Subcutaneous adipose tissue (tissue), 4 donors: ENCODE measurements around the gene ABCA10. TPM values are rescaled to one million over a fixed set of nuclear protein-coding genes. Genes with fewer than 3 reads are reported as not detected.

Experiments
- total RNA-seq, 4 donors: library from RNA; depleted of rRNA; stranded (reverse); fragments of >200 nt; gene quantifications; one replicate each; pipeline ENCODE4 v1.1.0, GENCODE V29; 2016
- TF ChIP-seq, protein P1 (sequence below): fragments of 450-650 bp; IDR thresholded peaks from one replicate; pipeline ENCODE4 v1.5.1; 2016; ENCODE audit warnings: low read depth, mild to moderate bottlenecking, control low read depth, antibody characterized with exemption, moderate library complexity

Gene ABCA10, protein sequence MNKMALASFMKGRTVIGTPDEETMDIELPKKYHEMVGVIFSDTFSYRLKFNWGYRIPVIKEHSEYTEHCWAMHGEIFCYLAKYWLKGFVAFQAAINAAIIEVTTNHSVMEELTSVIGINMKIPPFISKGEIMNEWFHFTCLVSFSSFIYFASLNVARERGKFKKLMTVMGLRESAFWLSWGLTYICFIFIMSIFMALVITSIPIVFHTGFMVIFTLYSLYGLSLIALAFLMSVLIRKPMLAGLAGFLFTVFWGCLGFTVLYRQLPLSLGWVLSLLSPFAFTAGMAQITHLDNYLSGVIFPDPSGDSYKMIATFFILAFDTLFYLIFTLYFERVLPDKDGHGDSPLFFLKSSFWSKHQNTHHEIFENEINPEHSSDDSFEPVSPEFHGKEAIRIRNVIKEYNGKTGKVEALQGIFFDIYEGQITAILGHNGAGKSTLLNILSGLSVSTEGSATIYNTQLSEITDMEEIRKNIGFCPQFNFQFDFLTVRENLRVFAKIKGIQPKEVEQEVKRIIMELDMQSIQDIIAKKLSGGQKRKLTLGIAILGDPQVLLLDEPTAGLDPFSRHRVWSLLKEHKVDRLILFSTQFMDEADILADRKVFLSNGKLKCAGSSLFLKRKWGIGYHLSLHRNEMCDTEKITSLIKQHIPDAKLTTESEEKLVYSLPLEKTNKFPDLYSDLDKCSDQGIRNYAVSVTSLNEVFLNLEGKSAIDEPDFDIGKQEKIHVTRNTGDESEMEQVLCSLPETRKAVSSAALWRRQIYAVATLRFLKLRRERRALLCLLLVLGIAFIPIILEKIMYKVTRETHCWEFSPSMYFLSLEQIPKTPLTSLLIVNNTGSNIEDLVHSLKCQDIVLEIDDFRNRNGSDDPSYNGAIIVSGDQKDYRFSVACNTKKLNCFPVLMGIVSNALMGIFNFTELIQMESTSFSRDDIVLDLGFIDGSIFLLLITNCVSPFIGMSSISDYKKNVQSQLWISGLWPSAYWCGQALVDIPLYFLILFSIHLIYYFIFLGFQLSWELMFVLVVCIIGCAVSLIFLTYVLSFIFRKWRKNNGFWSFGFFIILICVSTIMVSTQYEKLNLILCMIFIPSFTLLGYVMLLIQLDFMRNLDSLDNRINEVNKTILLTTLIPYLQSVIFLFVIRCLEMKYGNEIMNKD (N-terminal part only)
- 10 to 100 TPM; 12.7 to 32.8 (median 24.5) TPM for total RNA-seq

DNA sequence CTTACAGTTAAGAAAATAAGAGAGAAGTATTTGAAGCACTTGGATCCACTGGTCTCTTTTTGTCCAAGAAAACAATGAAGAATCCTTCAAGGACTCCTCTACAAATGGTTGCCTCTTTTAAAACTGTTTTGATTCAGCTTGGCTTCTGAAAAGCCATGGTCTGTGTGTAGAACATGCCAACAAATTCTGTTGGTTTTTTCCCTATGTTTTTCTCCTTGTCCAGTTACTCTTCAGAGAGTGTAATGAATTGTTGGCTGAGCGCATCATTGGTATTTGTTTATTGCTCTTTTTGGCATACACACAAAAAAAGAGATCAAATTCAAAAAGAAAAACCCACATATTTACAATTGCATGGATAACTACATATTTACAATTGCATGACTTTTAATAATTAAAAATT, at the start of gene ABCA10:
TSS of gene ABCA10 (minus strand) at position 249 of the 400 bp plus-strand sequence. CDS start 3,466 bp downstream, outside the sequence.
- TF ChIP-seq, protein P1, sequence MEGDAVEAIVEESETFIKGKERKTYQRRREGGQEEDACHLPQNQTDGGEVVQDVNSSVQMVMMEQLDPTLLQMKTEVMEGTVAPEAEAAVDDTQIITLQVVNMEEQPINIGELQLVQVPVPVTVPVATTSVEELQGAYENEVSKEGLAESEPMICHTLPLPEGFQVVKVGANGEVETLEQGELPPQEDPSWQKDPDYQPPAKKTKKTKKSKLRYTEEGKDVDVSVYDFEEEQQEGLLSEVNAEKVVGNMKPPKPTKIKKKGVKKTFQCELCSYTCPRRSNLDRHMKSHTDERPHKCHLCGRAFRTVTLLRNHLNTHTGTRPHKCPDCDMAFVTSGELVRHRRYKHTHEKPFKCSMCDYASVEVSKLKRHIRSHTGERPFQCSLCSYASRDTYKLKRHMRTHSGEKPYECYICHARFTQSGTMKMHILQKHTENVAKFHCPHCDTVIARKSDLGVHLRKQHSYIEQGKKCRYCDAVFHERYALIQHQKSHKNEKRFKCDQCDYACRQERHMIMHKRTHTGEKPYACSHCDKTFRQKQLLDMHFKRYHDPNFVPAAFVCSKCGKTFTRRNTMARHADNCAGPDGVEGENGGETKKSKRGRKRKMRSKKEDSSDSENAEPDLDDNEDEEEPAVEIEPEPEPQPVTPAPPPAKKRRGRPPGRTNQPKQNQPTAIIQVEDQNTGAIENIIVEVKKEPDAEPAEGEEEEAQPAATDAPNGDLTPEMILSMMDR, result no peak

DNA sequence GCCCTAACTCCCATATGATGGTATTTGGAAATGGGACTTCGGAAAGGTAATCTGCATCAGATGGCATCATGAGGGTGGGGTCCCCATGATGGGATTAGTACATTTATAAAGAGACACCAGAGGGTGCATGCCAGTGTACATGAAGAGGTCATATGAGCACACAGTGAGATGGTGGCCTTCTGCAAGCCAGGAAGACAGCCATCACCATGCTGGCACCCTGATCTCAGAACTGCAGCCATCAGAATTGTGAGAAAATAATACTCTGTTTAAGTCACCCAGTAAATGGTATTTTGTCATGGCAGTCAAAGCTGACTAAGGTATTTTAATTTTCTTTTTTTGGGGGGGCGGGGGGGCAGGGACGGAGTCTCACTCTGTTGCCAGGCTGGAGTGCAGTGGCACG, 47.1 kb upstream of the ABCA10 start:
- TF ChIP-seq, protein P1, result no peak

DNA sequence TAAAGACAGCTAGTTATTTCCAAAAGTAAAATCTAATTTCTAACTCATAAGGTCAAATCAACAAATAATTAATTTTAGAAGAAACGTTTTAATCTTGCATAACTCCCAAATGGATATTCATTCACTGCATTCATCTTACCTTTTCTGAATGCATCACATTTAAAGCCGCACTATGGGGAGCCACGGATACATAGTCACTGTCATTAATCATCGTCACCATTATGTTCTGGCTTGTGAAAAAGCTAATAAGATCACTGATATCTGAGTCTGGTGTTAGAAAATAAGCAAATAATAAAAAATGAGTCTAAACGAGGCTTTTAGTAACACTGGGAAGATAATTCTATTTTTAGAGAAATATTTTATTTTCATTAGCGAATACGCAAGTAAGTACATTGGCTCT, 42.4 kb upstream of the ABCA10 start:
- TF ChIP-seq, protein P1, result no peak

DNA sequence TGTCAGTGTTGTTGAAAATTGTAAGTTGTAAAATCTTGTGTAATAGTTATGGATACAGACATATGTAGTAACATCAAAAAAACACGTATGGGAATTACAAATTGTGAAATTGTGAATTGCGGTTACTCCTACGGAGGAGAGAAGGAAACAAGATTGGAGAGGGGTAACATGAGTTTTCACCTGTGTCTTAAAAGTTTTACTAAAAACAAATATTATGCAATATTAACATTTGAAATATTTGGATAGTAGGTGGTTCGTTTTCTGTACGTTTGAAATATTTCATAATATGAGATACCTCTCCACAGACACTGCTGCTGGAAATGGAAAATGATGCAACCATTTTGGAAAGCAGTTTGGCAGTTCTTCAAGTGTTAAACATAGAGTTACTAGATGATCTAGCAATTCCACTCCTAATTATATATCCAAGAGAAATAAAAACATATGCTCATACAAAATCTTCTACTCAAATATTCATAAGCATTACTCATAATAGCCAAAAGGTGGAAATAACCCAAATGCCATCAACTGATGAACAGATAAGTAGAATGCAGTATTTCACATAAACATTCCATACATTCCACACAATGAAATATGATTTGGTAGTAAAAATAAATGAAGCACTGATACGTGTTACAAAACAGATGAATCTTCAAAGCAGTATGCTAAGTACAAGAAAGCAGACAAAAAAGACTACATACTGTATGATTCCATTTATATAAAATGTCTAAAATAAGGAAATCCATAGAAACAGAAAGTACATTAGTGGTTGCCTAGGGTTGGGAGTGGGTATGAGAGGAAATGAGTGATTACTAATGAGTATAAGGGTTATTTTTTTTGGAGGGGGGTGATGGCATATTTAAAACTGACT, 40.7 kb upstream of the ABCA10 start:
- TF ChIP-seq, protein P1, result no peak

DNA sequence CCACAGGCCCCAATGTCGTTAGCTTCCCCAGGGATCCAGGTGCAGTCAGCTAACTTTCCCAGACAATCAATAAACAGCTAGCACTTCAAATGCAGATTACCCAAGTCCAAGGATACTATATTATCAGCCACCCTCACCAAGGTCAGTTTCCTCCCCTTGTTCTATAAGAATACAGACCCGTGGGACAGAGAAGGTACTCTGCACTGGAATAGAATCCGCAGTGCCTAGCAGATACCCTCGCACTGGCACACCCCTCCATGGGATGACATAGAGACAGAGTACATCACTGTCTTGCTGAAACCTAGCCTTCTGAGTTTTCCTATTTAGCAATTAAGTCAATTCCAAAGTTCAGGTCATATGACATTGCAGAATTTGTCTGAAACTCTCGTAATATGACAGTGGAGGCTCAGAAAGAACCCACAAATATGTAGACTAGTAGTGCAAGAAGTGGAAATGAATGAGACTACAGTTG, 40.0 kb upstream of the ABCA10 start:
- TF ChIP-seq, protein P1, result no peak

DNA sequence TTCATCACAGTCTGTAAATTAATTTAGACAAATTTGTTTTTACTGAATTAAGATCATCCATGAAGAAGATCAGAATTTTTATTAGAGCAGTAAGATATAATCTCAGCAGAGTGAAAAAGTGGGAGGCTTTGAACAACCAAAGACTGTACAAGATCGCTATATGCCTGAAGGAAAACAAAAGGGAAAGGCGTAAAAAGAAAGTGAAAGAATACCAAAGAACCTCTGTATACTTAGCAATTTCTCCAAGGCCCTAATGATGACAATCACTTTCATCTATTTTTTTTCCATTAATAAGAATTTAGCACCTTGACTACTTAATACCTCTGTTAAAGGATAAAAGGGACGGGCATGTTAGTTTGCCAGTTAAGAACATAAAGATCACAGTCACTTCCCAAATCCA, 38.6 kb upstream of the ABCA10 start:
- TF ChIP-seq, protein P1, result no peak
